ENCODE measurements around the gene BMP8A.

Gene BMP8A

GRCh38 chr1:39505289-39505688, 13.9 kb downstream of the BMP8A start:
- Histone ChIP-seq H3K27ac (replicated peaks) (no peak overlapping the region), H3K4me3 (replicated peaks; ENCODE audit: insufficient read depth, low read length) (no peak overlapping the region), H3K27me3 (ENCODE audit: insufficient read depth, poor library complexity, severe bottlenecking) (peaks cover 7% of the 10 kb centered on the region)
- no peak for DNase-seq (ENCODE audit: low read depth in 1 of 2, low spot score in 1 of 2)
- TF ChIP-seq POLR2AphosphoS5 (IDR thresholded peaks at IDR 0.05; ENCODE audit: low read depth) (no peak), SPI1 (IDR thresholded peaks at IDR 0.05; ENCODE audit: borderline replicate concordance, low read depth) (no peak), CTCF (IDR thresholded peaks at IDR 0.05; ENCODE audit: insufficient read depth, low read length) (no peak), GABPA (IDR thresholded peaks at IDR 0.05; ENCODE audit: low read depth) (no peak), REST (IDR thresholded peaks at IDR 0.05; ENCODE audit: insufficient replicate concordance, low read depth) (no peak)

- Histone ChIP-seq H3K27me3 (ENCODE audit: insufficient read depth, poor library complexity, severe bottlenecking) (peaks cover 7% of the 10 kb centered on the region), H3K4me3 (replicated peaks; ENCODE audit: insufficient read depth, low read length) (no peak overlapping the region), H3K27ac (replicated peaks) (no peak overlapping the region)
- TF ChIP-seq SPI1 (IDR thresholded peaks at IDR 0.05; ENCODE audit: borderline replicate concordance, low read depth) (no peak), REST (IDR thresholded peaks at IDR 0.05; ENCODE audit: insufficient replicate concordance, low read depth) (no peak), POLR2AphosphoS5 (IDR thresholded peaks at IDR 0.05; ENCODE audit: low read depth) (no peak), CTCF (IDR thresholded peaks at IDR 0.05; ENCODE audit: insufficient read depth, low read length) (no peak), GABPA (IDR thresholded peaks at IDR 0.05; ENCODE audit: low read depth) (no peak)
- no peak for DNase-seq (ENCODE audit: low read depth in 1 of 2, low spot score in 1 of 2)
These were observed 15.9 kb downstream of the BMP8A start for GRCh38 chr1:39507230-39507928.

- TF ChIP-seq REST (IDR thresholded peaks at IDR 0.05; ENCODE audit: insufficient replicate concordance, low read depth) (no peak), CTCF (IDR thresholded peaks at IDR 0.05; ENCODE audit: insufficient read depth, low read length) (no peak), SPI1 (IDR thresholded peaks at IDR 0.05; ENCODE audit: borderline replicate concordance, low read depth) (no peak), POLR2AphosphoS5 (IDR thresholded peaks at IDR 0.05; ENCODE audit: low read depth) (no peak), GABPA (IDR thresholded peaks at IDR 0.05; ENCODE audit: low read depth) (no peak)
These were observed 16.8 kb downstream of the BMP8A start for GRCh38 chr1:39508266-39508665.

More at GRCh38 chr1:39508266-39508665, 16.8 kb downstream of the BMP8A start:
- H3K27me3 ChIP-seq (ENCODE audit: insufficient read depth, poor library complexity, severe bottlenecking): peaks cover 7% of the 10 kb centered on the region
- H3K27ac ChIP-seq (replicated peaks): no peak overlapping the region
- no peak overlapping the region for H3K4me3 ChIP-seq (replicated peaks; ENCODE audit: insufficient read depth, low read length)
- DNase-seq (ENCODE audit: low read depth in 1 of 2, low spot score in 1 of 2): no peak
